Kasumi-1 (cell line): ENCODE measurements around the gene C19orf53.
A peak's percentile ranks its signal among the peaks of the same experiment; 100 is the strongest.
"Not testable (repeated sequence)": the region's sequence is repeated elsewhere in the genome, so short reads cannot be mapped to it uniquely, and the experiment has no call there.

ENCODE experiments used
- DNase-seq, 2 experiments: peaks; one replicate each; lab custom pipeline; 2025; lab: John Stamatoyannopoulos, UW

C19orf53 gene

DNA sequence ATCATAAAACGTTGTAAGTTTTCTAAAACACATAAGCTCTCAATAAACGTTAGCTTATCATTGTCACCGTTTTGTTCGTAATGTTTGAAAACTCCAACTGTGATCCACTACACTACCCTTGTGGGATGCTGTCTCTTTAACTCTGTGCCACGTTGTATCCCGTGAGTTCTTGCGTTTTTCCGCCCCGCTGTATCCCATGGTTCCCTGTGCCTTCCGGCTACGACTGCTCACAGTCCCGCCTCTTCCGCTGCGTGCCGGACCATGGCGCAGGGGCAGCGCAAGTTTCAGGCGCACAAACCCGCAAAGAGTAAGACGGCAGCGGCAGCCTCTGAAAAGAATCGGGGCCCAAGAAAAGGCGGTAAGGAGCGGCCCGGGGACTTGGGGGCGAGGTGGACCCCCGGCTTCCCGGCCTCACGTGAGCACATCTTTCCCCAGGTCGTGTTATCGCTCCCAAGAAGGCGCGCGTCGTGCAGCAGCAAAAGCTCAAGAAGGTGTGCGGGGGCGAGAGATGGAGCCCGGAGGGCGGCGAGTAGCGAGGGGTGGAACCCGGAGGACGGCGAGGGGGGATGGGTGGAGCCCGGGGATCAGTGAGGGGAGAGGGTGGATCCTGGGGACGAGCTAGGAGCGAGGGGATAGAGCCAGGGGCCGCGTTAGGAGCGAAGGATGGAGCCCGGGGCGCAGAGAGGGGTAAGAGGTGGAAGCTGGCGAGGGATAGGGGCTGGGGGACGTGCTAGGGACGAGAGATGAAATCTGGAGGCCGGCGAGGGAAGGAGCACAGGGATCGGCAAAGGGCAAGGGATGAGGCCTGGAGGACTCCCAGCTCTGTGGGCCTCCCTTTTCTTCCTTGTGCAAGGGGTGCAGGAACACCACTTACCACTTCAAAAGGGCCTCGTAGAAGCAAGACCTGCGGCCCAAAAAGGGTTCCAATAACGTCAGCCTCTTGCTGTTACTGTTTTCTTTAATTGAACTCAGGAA lies at the start of gene C19orf53:
TSS of gene C19orf53 (plus strand) at position 240 of the 975 bp plus-strand sequence. CDS start at position 262, 22 bp downstream.
- DNase-seq, result peak; percentile 97 to 98

DNA sequence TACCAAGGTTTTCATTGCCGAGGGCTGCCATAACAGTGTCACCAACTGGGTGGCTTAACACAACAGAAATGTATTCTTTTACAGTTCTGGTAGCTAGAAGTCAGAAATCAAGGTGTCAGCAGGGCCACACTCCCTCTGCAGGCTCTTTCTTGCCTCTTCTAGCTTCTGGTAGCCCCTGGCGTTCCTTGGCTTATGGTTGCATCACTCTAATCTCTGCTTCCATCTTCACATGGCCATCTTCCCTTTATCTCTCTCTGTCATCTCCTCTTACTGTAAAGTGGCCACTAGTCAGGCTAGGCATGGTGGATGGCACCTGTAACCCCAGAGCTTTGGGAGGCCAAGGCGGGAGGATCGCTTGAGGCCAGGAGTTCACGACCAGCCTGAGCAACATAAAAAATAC lies 47.9 kb upstream of the C19orf53 start:
- DNase-seq, result no peak

DNA sequence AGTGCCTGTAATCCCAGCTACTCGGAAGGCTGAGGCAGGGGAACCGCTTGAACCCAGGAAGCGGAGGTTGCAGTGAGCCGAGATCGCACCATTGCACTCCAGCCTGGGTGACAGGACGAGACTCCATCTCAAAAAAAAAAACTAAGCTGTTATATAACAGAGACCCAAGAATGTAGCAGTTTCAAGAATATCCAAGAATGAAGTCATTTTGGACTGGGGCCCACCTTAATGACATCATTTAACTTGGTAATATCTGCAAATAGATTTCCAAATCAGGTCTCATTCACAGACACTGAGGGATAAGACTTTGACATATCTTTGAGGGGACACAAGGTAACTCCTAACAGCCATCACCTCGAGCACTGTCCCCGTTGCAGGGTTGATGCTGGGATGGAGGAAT lies 46.5 kb upstream of the C19orf53 start:
- no peak for DNase-seq

DNA sequence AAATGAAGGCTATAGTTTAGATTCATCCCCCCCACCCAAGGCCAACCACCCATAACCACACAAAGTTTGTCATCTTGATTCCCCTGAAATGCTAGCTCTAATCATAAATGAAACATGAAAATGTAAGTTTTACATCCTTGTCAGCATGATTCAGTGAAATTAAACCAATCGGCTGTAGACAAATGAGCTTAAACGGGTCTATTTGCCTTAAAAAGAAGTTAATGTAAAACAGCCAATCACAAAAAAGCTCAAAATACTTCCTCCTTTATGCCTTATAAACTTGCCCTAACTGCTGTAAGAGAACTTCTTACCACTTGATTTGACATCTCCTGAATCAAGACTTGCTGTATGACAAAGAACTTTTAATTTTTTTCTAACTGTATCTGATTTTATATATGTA lies 44.4 kb upstream of the C19orf53 start:
- peak in 1 of 2 experiments; percentile 24 for DNase-seq

DNA sequence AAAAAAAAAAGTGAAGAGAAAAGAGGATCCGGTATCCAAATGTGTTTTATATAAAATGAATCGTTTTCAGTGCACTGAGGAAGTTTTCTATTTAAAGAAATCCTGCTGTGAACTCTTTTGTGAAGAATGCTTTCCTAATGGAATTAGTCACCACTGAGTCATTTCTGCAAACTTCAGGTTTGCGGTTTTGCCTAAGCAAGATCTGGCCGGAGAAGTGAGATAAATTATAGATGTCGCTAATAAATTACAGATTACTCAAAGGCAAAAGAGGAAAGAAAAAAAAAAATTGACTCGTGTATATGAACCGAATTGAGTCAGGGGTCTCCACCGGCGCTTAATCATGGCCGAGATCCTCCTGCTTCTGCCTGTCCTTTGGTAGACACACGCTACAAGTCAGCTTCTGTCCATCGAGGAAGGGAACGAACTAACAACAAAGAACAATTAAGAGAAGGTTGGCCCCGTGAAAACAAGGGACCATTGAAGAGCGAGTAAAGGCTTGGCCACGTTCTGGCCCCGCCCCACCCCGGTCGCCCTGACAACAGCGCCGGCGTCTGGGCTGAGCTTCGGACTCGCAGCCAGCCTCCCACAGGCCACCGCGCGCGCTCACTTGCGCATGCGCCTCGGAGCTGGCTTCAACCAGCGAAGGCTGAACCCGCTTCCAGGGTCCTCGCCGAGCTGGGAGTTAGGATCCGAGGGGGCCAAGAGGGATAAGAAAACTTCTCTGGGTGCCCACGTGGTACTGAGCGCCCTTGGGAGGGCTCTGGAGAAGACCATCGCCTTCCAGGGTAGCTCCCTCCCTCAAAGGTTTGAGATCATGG lies 42.9 kb upstream of the C19orf53 start:
- DNase-seq, result peak; percentile 93

DNA sequence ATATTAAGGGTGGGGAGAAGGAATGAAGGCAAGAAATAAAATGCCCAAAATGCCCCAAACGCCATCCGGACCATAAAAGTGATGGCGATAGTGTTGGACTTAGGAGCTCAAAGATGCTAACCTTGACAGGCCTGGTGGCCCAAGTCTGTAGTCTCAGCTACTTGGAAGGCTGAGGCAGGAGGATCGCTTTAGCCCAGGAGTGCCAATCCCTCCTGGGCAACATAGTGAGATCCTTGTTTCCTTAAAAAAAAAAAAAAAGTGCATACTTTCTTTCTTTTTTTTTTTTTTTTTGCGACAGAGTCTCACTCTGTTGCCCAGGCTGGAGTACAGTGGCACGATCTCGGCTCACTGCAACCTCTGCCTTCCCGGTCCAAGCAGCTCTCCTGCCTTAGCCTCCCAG lies 41.9 kb upstream of the C19orf53 start:
- no peak for DNase-seq

DNA sequence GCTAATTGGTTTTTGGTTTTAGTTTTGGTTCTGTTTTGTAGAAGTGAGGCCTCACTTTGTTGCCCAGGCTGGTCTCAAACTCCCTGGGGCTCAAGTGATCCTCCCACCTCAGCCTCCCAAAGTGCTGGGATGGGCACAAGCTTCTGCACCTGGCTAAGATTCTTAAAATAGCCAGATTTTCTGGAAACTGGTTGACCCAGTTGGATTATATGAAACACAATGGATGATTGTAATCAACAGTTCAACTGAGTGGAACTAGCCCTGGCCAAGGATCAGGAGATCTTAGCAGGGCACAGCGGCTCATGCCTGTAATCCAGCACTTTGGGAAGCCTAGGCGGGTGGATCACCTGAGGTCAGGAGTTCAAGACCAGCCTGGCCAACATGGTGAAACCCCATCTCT lies 39.5 kb upstream of the C19orf53 start:
- DNase-seq, result no peak

DNA sequence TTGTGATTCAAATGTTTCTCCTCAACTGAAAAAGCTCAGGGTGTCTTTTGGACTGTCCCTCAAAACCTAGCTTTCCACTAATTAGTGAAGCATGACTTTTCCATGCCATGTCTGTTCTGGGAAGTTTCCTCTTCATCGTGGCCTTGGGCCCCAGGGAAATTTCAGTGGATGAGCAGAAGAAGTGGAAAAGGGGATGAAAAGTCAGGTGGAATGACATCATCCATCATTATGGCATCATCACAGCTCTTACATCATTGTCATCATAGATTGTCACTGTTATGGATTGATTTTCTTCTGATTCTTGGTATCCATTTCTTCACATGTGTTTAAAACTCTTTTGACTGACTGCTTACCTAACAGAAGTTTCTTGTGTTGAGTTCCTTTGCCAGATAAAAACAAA lies 36.2 kb upstream of the C19orf53 start:
- DNase-seq, result no peak

DNA sequence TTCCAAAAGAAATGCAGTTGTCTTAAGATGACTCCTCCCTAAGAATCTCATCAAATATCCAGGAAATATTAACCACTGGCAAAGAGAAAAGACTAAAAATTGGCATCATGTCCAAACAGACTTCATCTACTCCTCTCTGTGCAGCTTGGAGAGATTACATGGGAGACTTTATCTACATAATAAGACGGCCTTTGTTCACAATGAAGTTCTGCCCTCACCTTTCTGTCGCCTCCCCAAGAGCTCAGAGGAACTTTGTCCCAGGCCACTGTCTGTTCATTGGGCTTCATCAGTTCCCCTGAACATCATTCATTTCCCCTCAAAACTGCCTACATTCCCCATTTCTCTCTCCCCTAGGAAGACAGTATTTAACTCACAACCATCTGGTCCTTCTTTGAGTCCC lies 32.4 kb upstream of the C19orf53 start:
- DNase-seq, result no peak

DNA sequence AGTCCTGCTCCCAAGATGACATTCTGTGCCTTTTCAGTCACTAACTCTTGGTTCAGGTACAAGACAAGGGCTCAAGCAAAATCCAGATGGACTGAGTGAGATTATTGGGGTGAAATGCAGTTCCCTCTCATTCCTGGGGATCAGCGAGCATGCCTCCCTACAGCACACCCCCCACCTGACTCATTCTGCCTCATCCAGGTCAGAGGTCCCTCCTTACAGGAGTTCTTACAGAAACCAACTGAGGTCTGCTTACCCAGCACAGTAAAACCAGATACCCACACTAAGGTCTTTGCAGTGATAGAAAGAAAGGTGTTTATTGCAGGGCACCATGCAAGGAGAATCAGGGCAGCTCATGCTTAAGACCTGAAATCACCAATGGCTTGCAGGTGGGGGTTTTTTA lies 31.5 kb upstream of the C19orf53 start:
- DNase-seq, result no peak

DNA sequence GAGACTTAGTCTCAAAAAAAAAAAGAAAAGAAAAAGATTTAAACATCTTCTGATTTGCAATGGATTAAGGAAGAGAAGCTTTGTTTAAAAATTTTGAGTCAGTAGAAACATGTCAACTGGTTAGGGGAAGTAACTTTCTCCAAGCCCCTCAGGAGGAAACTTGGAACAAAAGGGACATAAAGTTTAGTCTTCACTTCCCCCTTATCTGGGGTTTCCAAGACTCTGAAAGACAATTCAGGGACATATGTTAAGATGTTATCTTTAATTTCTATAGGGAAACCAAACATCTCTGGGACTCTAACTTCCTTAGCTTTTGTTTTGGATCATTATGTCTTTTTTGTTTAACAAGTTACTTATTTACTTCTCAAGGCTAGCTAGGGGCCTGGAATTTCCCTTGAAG lies 30.1 kb upstream of the C19orf53 start:
- DNase-seq, result no peak

DNA sequence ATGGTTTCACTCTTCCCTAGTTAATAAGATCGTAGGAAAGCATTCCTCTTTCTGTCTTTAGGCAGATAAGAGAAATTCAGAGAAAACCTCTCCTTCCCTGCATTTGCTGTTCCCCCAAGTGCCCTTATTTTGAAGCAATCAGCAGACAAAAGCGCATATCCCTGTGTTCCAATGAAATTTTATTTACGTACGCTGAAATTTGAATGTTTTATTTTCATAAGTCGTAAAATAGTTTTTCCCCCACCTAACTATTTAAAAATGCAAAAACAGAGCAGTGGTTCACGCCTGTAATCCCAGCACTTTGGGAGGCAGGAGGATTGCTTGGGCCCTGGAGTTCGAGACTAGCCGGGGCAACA lies 27.2 kb upstream of the C19orf53 start:
- DNase-seq, result no peak

DNA sequence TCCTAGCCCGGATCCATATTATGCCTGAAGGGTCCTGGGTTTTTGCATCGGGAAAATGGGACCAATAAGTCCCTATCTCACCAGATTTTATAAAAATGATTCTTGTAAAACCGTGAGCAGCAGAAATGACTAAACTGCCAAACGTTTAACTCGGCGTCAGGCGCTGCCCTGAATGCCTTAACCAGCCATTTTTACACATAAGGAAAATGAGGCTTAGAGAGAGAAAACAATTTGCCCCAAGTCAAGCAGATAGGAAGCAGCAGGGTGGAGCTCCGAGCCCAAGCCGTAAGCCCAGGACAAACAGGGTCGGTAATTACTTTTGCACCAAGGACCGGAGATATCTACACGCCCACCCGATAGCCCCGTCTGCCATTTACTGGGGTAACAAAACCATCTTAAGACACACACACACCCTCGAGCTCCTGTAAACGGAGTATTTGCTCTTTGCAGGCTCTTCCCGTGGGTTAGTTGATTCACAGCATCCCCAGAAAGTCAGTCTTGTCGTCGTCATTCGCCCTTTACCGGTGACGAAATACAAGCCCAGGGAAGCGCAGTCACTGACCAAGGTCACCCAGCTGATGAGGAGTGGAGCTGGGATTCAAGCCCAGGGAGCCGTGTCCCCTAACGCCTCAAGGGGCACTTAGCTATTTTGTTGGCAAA lies 26.0 kb upstream of the C19orf53 start:
- DNase-seq, result peak in 1 of 2 experiments; percentile 31

DNA sequence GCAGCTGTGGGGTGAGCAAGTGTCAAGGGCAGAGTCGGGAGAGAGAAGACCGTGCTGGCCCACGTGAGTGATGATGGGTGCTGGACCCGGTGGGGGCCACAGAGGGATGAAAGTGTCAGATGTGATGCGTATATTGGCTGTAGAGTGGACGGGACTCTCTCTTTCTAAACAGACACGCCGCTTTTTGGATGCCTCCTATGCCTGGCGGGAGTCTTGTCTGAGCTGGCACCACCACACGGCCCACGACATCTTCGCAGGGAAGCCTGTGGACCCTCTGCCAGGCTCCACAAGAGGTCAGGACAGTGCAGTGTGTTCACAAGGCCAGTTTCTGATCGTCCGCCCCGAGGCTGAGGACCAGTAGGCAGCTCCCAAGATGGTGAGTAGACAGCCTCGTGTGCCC lies 22.8 kb upstream of the C19orf53 start:
- DNase-seq, result no peak

DNA sequence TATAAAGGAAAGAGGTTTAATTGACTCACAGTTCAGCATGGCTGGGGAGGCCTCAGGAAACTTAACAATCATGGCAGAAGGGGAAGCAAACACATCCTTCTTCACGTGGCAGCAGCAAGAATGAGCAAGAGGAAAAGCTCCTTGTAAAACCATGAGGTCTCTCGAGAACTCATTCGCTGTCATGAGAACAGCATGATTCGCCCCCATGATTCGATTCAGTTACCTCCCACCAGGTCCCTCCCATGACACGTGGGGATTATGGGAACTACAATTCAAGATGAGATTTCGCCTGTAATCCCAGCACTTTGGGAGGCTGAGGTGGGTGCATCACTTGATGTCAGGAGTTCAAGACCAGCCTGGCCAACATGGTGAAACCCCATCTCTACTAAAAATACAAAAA lies 20.6 kb upstream of the C19orf53 start:
- DNase-seq, result not testable (repeated sequence)

DNA sequence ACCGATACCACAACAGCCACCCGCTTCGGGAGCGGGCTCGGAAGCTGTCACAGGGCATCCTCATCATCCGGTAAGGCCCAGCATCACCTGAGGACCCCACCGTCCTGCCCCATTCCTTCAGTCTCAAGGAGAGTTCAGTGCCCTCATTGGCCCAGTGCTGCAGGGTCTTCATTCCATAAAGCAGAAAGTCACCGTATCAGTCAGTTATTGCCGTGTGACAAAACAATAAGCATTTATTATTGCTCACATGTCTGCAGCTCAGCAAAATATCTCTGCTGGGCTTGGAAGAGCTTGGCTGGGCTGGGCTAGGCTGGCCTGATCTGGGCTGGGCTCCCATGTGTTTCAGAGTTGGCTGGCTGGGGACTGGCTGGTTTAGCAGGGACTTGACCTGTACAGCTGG lies 18.0 kb upstream of the C19orf53 start:
- no peak for DNase-seq

DNA sequence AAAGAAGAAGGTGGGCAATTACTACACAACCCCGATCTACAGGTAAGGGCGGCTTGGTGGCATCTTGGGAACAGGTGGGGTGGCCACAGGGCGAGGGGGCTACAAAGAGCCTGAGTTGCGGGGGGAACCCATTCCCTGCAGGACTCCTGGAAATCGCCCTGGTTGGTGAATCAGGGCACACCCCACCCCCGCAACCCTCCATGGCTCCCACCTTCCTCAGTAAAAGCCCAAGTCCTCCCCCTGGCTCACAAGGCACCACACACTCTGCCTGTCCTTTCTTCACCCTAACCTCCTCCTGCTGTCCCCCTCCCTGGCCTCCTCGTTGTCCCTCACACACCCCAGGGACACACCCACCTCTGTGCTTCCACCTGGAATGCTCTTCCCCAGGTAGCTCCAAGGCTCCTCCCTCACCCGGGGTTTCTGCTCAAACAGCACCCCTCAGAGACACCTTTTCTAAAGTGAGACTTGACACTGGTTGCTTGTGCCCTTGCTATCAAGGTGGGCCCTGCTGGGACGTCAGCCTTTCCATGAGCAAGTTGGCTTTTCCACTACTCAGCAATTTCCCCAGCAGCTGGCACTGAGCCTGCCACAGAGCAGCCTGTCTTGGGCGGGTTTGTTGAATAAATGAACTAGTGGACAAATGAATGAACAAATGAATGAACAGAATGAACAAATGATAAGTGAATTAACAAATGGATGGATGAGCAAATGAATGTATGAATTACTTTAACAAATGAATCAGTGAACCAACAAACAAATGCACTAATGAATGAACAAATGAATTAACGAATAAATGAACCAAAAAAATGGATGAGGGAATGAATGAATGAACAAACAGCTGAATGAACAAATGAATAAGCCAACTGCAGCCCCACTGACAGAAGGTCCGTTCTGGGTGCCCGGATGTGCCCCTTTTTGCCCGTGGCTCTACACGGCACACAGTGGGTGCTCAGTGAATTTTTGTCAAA lies 16.2 kb upstream of the C19orf53 start:
- no peak for DNase-seq

DNA sequence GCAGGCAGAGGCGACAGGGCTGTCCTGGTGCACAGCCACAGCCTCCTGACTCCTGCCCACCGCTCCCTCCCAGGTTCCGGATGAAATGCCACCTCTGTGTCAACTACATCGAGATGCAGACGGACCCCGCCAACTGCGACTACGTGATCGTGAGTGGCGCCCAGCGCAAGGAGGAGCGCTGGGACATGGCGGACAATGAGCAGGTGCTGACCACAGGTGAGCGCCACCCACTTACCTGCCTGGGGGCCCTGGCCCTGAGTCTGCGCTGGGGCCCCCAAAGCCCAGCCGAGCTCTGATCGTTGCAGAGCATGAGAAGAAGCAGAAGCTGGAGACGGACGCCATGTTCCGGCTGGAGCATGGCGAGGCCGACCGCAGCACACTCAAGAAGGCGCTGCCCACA lies 15.5 kb upstream of the C19orf53 start:
- DNase-seq, result no peak

DNA sequence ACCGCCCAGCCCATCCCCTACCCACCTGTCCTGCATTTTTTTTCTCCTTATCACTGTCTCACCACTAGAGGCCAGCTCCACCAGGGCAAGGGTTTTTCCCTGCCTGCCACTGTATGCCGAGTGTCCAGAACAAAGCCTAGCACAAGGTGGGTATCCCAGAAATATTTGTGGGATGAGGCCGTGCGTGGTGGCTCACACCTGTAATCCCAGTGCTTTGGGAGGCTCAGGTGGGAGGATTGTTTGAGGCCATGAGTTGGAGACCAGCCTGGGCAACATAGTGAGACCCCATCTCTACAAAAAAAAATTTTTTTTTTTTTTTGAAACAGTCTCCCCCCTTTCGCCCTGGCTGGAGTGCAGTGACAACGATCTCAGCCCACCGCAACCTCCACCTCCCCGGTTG lies 12.8 kb upstream of the C19orf53 start:
- no peak for DNase-seq

DNA sequence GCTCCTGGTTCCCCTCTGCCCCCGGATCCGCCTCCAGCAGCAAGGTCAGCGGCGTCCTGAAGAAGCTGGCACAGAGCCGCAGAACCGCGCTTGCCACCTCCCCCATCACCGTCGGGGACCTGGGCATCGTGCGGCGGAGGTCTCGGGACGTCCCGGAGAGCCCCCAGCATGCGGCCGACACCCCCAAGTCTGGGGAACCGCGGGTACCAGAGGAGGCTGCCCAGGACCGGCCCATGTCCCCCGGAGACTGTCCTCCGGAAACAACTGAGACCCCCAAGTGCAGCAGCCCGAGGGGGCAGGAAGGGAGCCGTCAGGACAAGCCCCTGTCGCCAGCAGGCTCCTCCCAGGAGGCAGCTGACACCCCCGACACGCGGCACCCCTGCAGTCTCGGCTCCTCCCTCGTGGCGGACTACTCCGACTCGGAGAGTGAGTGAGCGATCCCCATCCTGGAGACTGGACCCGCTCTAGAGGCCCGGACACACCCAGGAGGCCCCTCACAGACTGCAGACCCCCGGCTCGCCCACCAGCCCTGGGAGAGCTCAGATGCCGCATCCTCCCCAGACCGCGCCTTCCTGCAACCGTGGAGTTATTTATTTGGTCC lies 11.5 kb upstream of the C19orf53 start:
- DNase-seq, result no peak

DNA sequence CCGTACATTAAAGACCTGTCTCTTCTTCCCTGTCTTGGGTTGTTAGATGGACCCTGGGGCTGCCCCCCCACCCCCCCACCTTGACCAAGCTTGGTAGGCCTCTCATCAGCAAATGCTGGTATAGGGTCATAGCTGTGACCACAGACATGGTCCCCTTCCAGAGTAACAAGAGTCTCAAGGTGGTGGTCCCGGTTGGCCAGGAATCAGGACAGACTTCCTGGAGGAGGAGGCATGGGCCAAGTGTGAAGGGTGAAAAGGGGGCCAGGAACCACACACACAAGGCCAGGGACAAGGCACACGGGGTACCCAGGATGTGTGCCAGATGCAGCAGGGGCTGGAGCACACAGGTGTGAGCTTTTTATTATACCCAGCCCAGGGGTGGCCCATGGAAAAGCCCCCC lies 11.0 kb upstream of the C19orf53 start:
- no peak for DNase-seq
